Vagina (tissue), 2 donors: ENCODE data around the gene MTUS2.

ENCODE experiments used
- POLR2A ChIP-seq, 2 donors: fragments of 450-650 bp; IDR thresholded peaks; one replicate each; pipeline ENCODE4 v1.6.1; 2017; ENCODE audit warnings: antibody characterized with exemption in 2 of 2, mild to moderate bottlenecking in 2 of 2, moderate library complexity in 2 of 2
- POLR2AphosphoS5 ChIP-seq, 2 donors: sonication (generic); formaldehyde crosslinking; IDR thresholded peaks; one replicate each; pipeline ENCODE4 v1.9.0; 2017; ENCODE audit warnings: antibody characterized with exemption in 2 of 2, mild to moderate bottlenecking in 2 of 2, low read depth in 1 of 2; ENCODE audit not compliant: insufficient read depth in 1 of 2
- TF ChIP-seq, protein P1 (sequence below), 3 experiments: fragments of 450-650 bp in 2 of 3; fragments of 200-600 bp in 1 of 3; sonication (generic) in 1 of 3; IDR thresholded peaks; one replicate each; pipeline ENCODE4 v1.5.1; 2017 to 2019; ENCODE audit warnings: antibody characterized with exemption in 3 of 3, mild to moderate bottlenecking in 2 of 3, moderate library complexity in 2 of 3

DNA sequence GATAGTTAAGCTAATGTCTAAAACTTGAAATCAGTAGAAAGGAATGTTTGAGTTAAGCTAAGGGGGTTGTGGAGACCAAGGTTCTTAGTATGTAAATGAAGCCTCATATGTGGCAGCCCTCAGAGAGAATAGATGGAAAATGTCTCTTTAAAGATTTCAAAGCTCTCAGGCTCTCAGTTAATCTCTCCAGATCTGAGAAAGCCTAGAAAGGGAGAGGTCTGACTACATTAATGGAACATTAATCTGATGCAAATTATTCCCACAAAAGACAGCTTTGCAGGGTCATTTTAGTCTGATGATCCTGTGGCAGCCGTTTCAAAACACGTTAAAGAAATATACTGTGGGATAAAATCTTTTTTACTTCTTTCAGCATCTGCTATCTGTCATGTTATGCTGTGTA lies 508.4 kb downstream of the MTUS2 start:
- TF ChIP-seq, protein P1, sequence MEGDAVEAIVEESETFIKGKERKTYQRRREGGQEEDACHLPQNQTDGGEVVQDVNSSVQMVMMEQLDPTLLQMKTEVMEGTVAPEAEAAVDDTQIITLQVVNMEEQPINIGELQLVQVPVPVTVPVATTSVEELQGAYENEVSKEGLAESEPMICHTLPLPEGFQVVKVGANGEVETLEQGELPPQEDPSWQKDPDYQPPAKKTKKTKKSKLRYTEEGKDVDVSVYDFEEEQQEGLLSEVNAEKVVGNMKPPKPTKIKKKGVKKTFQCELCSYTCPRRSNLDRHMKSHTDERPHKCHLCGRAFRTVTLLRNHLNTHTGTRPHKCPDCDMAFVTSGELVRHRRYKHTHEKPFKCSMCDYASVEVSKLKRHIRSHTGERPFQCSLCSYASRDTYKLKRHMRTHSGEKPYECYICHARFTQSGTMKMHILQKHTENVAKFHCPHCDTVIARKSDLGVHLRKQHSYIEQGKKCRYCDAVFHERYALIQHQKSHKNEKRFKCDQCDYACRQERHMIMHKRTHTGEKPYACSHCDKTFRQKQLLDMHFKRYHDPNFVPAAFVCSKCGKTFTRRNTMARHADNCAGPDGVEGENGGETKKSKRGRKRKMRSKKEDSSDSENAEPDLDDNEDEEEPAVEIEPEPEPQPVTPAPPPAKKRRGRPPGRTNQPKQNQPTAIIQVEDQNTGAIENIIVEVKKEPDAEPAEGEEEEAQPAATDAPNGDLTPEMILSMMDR (IDR thresholded peaks at IDR 0.05) = no peak
- TF ChIP-seq POLR2A (IDR thresholded peaks at IDR 0.05) (no peak), POLR2AphosphoS5 (IDR thresholded peaks at IDR 0.05; ENCODE audit: insufficient read depth in 1 of 2, low read depth in 1 of 2) (no peak)
